K562 (cell line): ENCODE measurements around the gene NUBP2. TPM values are rescaled to one million over a fixed set of nuclear protein-coding genes. Genes with fewer than 3 reads are reported as not detected.

Experiments
- BRD9 ChIP-seq: fragments of 450-650 bp; IDR thresholded peaks from 2 replicates; pipeline ENCODE4 v1.6.1; 2018; ENCODE audit warnings: low read depth; ENCODE audit not compliant: partially characterized antibody
- CCNT2 ChIP-seq: IDR thresholded peaks from 2 replicates; pipeline ENCODE4 v1.6.1; 2011; ENCODE audit warnings: borderline replicate concordance, low read depth, mild to moderate bottlenecking, moderate library complexity, mixed read lengths, low read length; ENCODE audit not compliant: insufficient read length; ENCODE audit errors: extremely low read depth
- CREM ChIP-seq: IDR thresholded peaks from 2 replicates; pipeline ENCODE4 v1.6.1; 2014; ENCODE audit warnings: antibody characterized with exemption, low read depth
- EGR1 ChIP-seq: fragments of 450-650 bp; conservative IDR thresholded peaks from 2 replicates; pipeline ENCODE4 v1.6.1; 2017; ENCODE audit warnings: mild to moderate bottlenecking
- EP400 ChIP-seq: fragments of 450-650 bp; IDR thresholded peaks from 2 replicates; pipeline ENCODE4 v1.6.1; 2017; ENCODE audit warnings: antibody characterized with exemption, mild to moderate bottlenecking, moderate library complexity
- ESRRA ChIP-seq: fragments of 450-650 bp; IDR thresholded peaks from 2 replicates; pipeline ENCODE4 v1.6.1; 2014; ENCODE audit warnings: low read depth, mild to moderate bottlenecking, moderate library complexity, borderline replicate concordance
- FOS ChIP-seq: IDR thresholded peaks from 3 replicates; pipeline ENCODE4 v1.6.1; 2011; ENCODE audit not compliant: insufficient read length; ENCODE audit errors: extremely low read depth
- GATAD2B ChIP-seq: fragments of 450-650 bp; IDR thresholded peaks from 2 replicates; pipeline ENCODE4 v1.6.1; 2017; ENCODE audit warnings: mild to moderate bottlenecking, borderline replicate concordance
- MTF1 ChIP-seq: fragments of 250-450 bp; sonication (Bioruptor Pico); IDR thresholded peaks from 2 replicates; pipeline ENCODE4 v1.9.0; 2021; ENCODE audit warnings: moderate library complexity, mild to moderate bottlenecking, inconsistent platforms, borderline replicate concordance
- NR3C1 ChIP-seq: sonication (generic); formaldehyde crosslinking; IDR thresholded peaks from 2 replicates; pipeline ENCODE4 v1.8.1; 2022; ENCODE audit warnings: missing genetic modification reagents
- PCBP1 ChIP-seq: fragments of 200-400 bp; formaldehyde crosslinking; IDR thresholded peaks from 2 replicates; pipeline ENCODE4 v1.6.1; 2018; ENCODE audit warnings: mild to moderate bottlenecking, low read depth, low read length; ENCODE audit not compliant: poor library complexity, severe bottlenecking
- POLR2G ChIP-seq: fragments of 200-400 bp; formaldehyde crosslinking; IDR thresholded peaks from 2 replicates; pipeline ENCODE4 v1.6.1; 2017; ENCODE audit warnings: low read depth, mild to moderate bottlenecking, antibody characterized with exemption, low read length, moderate library complexity
- POLR3G ChIP-seq: IDR thresholded peaks from 2 replicates; pipeline ENCODE4 v1.6.1; 2011; ENCODE audit not compliant: insufficient read length, insufficient replicate concordance; ENCODE audit errors: extremely low read depth
- SIN3A ChIP-seq, 2 experiments: fragments of 150-350 bp in 1 of 2; IDR thresholded peaks; 2 replicates each; pipeline ENCODE4 v1.6.1; 2011 to 2016; ENCODE audit warnings: borderline replicate concordance in 2 of 2, low read depth in 2 of 2, low read length in 2 of 2, mild to moderate bottlenecking in 2 of 2, moderate library complexity in 2 of 2; ENCODE audit not compliant: control insufficient read depth in 1 of 2
- SLC30A9 ChIP-seq: fragments of 250-450 bp; sonication (Bioruptor Pico); IDR thresholded peaks from 2 replicates; pipeline ENCODE4 v1.8.0; 2022; ENCODE audit warnings: mild to moderate bottlenecking, moderate library complexity
- TRIM24 ChIP-seq, 2 experiments: fragments of 450-650 bp; IDR thresholded peaks; 2 replicates each; pipeline ENCODE4 v1.6.1; 2016
- VEZF1 ChIP-seq: fragments of 200-800 bp; sonication (Bioruptor generic); IDR thresholded peaks from 2 replicates; pipeline ENCODE4 v1.6.1; 2017; ENCODE audit warnings: missing genetic modification characterization, missing compliant biosample characterization
- polyA plus RNA-seq, 8 experiments: library from polyadenylated mRNA; depleted of rRNA in 4 of 8; stranded (reverse) in 5 of 8; unstranded in 3 of 8; fragments of >200 nt; fragmentation: Nextera tagmentation in 2 of 8; fragmentation: Illumina TruSeq in 1 of 8; extraction: Ambion mirVana in 2 of 8; extraction: Trizol in 1 of 8; gene quantifications; 2 replicates each; pipeline versions ENCODE4 v1.2.1 to v1.2.3, GENCODE V29; 2011 to 2014; ENCODE audit warnings: inconsistent platforms in 1 of 8, missing spikeins in 1 of 8
- total RNA-seq, 7 experiments: library from RNA; depleted of rRNA in 6 of 7; stranded (reverse); fragments of >200 nt in 6 of 7; fragmentation: Illumina TruSeq in 2 of 7; extraction: Trizol in 2 of 7; gene quantifications; 2 replicates each; pipeline versions ENCODE4 v1.2.1 to v1.2.3, GENCODE V29; 2011 to 2021; ENCODE audit warnings: low replicate concordance in 1 of 7
- TF ChIP-seq, protein P1 (sequence below): fragments of 250-450 bp; sonication (Bioruptor Pico); IDR thresholded peaks from 2 replicates; pipeline ENCODE4 v1.5.0; 2021; ENCODE audit warnings: mild to moderate bottlenecking, moderate library complexity
- TF ChIP-seq, protein P2 (sequence below): sonication (generic); formaldehyde crosslinking; IDR thresholded peaks from 2 replicates; pipeline ENCODE4 v1.8.1; 2023; ENCODE audit warnings: mild to moderate bottlenecking, missing genetic modification reagents
- TF ChIP-seq, protein P3 (sequence below), 2 experiments: fragments of 450-650 bp; conservative IDR thresholded peaks; 2 replicates each; pipeline ENCODE4 v1.6.1; 2017; ENCODE audit warnings: mild to moderate bottlenecking in 2 of 2, moderate library complexity in 2 of 2

The NUBP2 gene
- total and polyA plus RNA-seq, 9 of the 15 experiments (the other 6 are each of a cell fraction or from before 2014, with no cell fraction given), result 1.8 to 115 (median 24.0) TPM

GRCh38 chr16:1771188-1771863 lies 11.4 kb upstream of the NUBP2 start, which contains the start of gene NME3 (continued):
- TF ChIP-seq, protein P1, sequence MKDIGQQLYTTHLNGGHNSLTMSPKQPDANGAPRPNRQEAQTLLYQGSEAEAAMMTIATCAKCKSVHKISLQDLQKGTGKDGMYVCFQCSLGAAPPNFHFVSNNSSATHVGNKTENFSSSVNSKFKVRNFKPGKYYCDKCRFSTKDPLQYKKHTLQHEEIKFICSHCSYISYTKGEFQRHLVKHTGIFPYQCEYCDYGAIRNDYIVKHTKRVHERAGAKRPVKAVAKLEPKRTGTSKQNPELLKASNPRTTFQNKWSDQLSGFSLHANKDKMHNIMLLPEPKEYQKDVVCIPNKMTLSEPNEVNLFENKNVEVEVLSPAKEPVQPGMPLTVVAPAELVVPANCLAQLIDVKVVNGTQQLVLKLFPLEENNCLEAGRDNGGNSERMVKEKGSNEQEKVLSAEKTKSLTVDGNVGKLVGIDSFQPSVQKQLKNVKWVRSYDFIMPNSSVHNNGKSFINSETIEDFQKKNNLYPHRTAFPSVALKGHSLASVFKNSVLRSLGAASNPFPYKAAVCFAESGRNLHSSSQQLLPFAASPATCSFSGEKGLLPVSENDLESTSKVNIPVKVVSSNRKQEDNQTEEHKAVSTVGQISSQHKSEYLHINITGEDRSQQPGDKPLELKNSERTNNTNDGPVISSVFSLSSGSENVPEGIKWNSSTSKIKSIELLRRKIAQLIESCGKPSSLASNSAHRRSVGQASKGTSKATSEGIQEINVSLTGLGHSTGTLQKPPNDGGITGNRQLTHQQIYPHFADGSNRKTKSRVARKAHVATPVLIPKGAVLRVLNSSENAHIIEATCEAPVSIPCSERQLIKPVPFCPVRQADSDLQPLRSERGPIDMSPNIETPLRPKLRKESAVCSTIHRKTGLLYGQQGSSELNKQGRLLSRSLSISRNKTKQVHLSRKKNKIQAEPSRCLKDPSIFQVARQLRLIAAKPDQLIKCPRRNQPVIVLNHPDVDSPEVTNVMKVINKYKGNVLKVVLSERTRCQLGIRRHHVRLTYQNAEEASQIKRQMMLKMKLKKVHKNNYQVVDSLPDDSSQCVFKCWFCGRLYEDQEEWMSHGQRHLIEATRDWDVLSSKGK, result no peak
- TF ChIP-seq SLC30A9 (CRISPR knock-in tag) (no peak), VEZF1 (CRISPR knock-in tag) (peak; percentile 99), CCNT2 (peak; percentile 79), MTF1 (CRISPR knock-in tag) (no peak), BRD9 (no peak), TRIM24 (IDR thresholded peaks at IDR 0.05) (no peak), FOS (no peak), NR3C1 (no peak), SIN3A (IDR thresholded peaks at IDR 0.05; ENCODE audit: borderline replicate concordance in 2 of 2, control insufficient read depth in 1 of 2, low read depth in 2 of 2, low read length in 2 of 2) (peak; percentile 59 to 76; a peak in 2 of 4 replicates), POLR2G (peak; percentile 68), CREM (peak; percentile 57), EP400 (no peak), EGR1 (peak; percentile 77), PCBP1 (peak; percentile 30), ESRRA (no peak), POLR3G (no peak), GATAD2B (peak; percentile 69; the same call in 1 of the 2 replicates)
- TF ChIP-seq, protein P2, sequence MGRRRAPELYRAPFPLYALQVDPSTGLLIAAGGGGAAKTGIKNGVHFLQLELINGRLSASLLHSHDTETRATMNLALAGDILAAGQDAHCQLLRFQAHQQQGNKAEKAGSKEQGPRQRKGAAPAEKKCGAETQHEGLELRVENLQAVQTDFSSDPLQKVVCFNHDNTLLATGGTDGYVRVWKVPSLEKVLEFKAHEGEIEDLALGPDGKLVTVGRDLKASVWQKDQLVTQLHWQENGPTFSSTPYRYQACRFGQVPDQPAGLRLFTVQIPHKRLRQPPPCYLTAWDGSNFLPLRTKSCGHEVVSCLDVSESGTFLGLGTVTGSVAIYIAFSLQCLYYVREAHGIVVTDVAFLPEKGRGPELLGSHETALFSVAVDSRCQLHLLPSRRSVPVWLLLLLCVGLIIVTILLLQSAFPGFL (CRISPR knock-in tag), result no peak
- TF ChIP-seq, protein P3, sequence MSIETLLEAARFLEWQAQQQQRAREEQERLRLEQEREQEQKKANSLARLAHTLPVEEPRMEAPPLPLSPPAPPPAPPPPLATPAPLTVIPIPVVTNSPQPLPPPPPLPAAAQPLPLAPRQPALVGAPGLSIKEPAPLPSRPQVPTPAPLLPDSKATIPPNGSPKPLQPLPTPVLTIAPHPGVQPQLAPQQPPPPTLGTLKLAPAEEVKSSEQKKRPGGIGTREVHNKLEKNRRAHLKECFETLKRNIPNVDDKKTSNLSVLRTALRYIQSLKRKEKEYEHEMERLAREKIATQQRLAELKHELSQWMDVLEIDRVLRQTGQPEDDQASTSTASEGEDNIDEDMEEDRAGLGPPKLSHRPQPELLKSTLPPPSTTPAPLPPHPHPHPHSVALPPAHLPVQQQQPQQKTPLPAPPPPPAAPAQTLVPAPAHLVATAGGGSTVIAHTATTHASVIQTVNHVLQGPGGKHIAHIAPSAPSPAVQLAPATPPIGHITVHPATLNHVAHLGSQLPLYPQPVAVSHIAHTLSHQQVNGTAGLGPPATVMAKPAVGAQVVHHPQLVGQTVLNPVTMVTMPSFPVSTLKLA (conservative IDR thresholded peaks at IDR 0.05), result peak in 1 of 2 experiments; percentile 36; a peak in 1 of 4 replicates
